ENCODE measurements around the gene BIRC2. TPM values are rescaled to one million over a fixed set of nuclear protein-coding genes. Genes with fewer than 3 reads are reported as not detected.

BIRC2 gene
- total RNA-seq, 1 experiment from 2014 or later: 28.2 TPM

- no peak overlapping the region for H3T11ph ChIP-seq (ENCODE audit: low read length)
- H3K23me2 ChIP-seq (ENCODE audit: insufficient read length, low read depth, low read length, poor library complexity, severe bottlenecking): peaks cover 3% of the 10 kb centered on the region
- H4K20me1 ChIP-seq (ENCODE audit: control insufficient read depth, insufficient read depth, insufficient read length): no peaks in the 10 kb centered on the region
- no peaks in the 10 kb centered on the region for H3K79me2 ChIP-seq (ENCODE audit: insufficient read depth, low read length)
- H2AFZ ChIP-seq (ENCODE audit: low read length): no peak overlapping the region
- Mint-ChIP-seq H3K27ac (no peak overlapping the region), H3K4me1 (peaks cover 2% of the 10 kb centered on the region in 2 experiments; a peak in 2 of 4 replicates), H3K27me3 (ENCODE audit: low read depth) (peaks cover 17% of the 10 kb centered on the region), H3K4me3 (no peak overlapping the region), H3K36me3 (ENCODE audit: insufficient read depth in 1 of 3, low read depth in 3 of 3) (no peaks in the 10 kb centered on the region), H3K9me3 (no peaks in the 10 kb centered on the region)
- H3K18ac ChIP-seq (ENCODE audit: insufficient read length, low read depth, low read length): no peak overlapping the region
- H2BK120ac ChIP-seq (ENCODE audit: low read depth, low read length, poor library complexity, severe bottlenecking): no peak overlapping the region
- H3K4me2 ChIP-seq (ENCODE audit: insufficient read depth, insufficient read length, low read length): no peak overlapping the region
- no peak overlapping the region for H4K5ac ChIP-seq (ENCODE audit: insufficient read length, low read depth, low read length)
- no peak overlapping the region for H2BK12ac ChIP-seq (ENCODE audit: insufficient read length, low read depth, low read length)
- no peak overlapping the region for H2BK20ac ChIP-seq (ENCODE audit: low read depth, low read length, poor library complexity, severe bottlenecking)
- H2AK5ac ChIP-seq (ENCODE audit: insufficient read length, low read length): no peak overlapping the region
- WGBS (ENCODE audit: extremely low coverage, insufficient read length, low lambda C conversion rate): no CpG with 5 or more reads among the region's 2 CpGs
- H2BK15ac ChIP-seq (ENCODE audit: low read depth, low read length): no peak overlapping the region
- H4K8ac ChIP-seq (replicated peaks; ENCODE audit: insufficient read length, low read depth, low read length): no peak overlapping the region
- no peaks in the 10 kb centered on the region for H3K79me1 ChIP-seq (ENCODE audit: insufficient read depth, low read depth, low read length, poor library complexity, severe bottlenecking)
- no peaks in the 10 kb centered on the region for H3K9me3 ChIP-seq (ENCODE audit: control insufficient read depth, low read depth, low read length)
- no peak overlapping the region for H3K27ac ChIP-seq (ENCODE audit: insufficient read length, low read depth, low read length)
- H3K56ac ChIP-seq (ENCODE audit: insufficient read length, low read depth, low read length): no peak overlapping the region
- H3K23ac ChIP-seq (ENCODE audit: insufficient read length, low read depth, low read length): no peak overlapping the region
- no peak for TF ChIP-seq CTCF (conservative IDR thresholded peaks at IDR 0.05)
- no peaks in the 10 kb centered on the region for H3K4me1 ChIP-seq (ENCODE audit: insufficient read depth, low read length)
- no peak overlapping the region for H3K14ac ChIP-seq (ENCODE audit: insufficient read depth, low read length)
- H3K9ac ChIP-seq (ENCODE audit: extremely low read depth, insufficient read length, low read length): no peak overlapping the region
- no peaks in the 10 kb centered on the region; the same call in 1 of the 2 replicates for H3K27me3 ChIP-seq (ENCODE audit: insufficient read depth, low read length)
- H3K4ac ChIP-seq (ENCODE audit: low read depth, low read length): no peak overlapping the region
- no peak overlapping the region for H4K91ac ChIP-seq (ENCODE audit: insufficient read length, low read depth, low read length)
- DNase-seq: no peak
- H2BK5ac ChIP-seq (ENCODE audit: insufficient read length, low read length): no peak overlapping the region
These were observed 24.5 kb upstream of the BIRC2 start for GRCh38 chr11:102322560-102322959.
